Right forelimb (tissue), 1 donor: ENCODE results near the gene GCA.
A peak's percentile ranks its signal among the peaks of the same experiment; 100 is the strongest.

ENCODE experiments used
- DNase-seq: peaks from one replicate; pipeline ENCODE4 v3.0.0-alpha.2; 2018

The GCA gene

GRCh38 chr2:162343824-162344616, at the start of gene GCA:
Gene GCA, plus strand, starts transcription at chr2:162344132. Its CDS starts 117 bp downstream, at chr2:162344249.
- DNase-seq = peak; percentile 94

GRCh38 chr2:162295009-162295408, 48.9 kb upstream of the GCA start:
- no peak for DNase-seq

GRCh38 chr2:162297925-162298552, 45.9 kb upstream of the GCA start:
- DNase-seq = peak; percentile 54

- no peak for DNase-seq
These were observed 45.1 kb upstream of the GCA start for GRCh38 chr2:162298669-162299335.

- no peak for DNase-seq
These were observed 43.7 kb upstream of the GCA start for GRCh38 chr2:162300266-162300665.

GRCh38 chr2:162301151-162301804, 42.7 kb upstream of the GCA start:
- DNase-seq = peak; percentile 53

- no peak for DNase-seq
These were observed 42.1 kb upstream of the GCA start for GRCh38 chr2:162301877-162302276.

- no peak for DNase-seq
These were observed 38.0 kb upstream of the GCA start for GRCh38 chr2:162305901-162306300.

- no peak for DNase-seq
These were observed 35.0 kb upstream of the GCA start for GRCh38 chr2:162308747-162309503.

GRCh38 chr2:162312853-162313252, 31.1 kb upstream of the GCA start:
- no peak for DNase-seq

GRCh38 chr2:162315938-162316337, 28.0 kb upstream of the GCA start:
- DNase-seq = no peak

GRCh38 chr2:162316590-162316989, 27.3 kb upstream of the GCA start:
- no peak for DNase-seq

- DNase-seq = no peak
These were observed 26.7 kb upstream of the GCA start for GRCh38 chr2:162317058-162317742.

- DNase-seq = peak; percentile 51
These were observed 26.0 kb upstream of the GCA start for GRCh38 chr2:162317861-162318327.

- peak; percentile 75 for DNase-seq
These were observed 25.4 kb upstream of the GCA start, which contains the start of gene IFIH1 for GRCh38 chr2:162318328-162319180. Gene IFIH1, minus strand, starts transcription at chr2:162318684. Its CDS starts 377 bp downstream, at chr2:162318307.

GRCh38 chr2:162320864-162321517, 22.9 kb upstream of the GCA start:
- no peak for DNase-seq

- DNase-seq = no peak
These were observed 19.0 kb upstream of the GCA start for GRCh38 chr2:162324953-162325352.

GRCh38 chr2:162327134-162327769, 16.7 kb upstream of the GCA start:
- DNase-seq = no peak

GRCh38 chr2:162327806-162328205, 16.1 kb upstream of the GCA start:
- DNase-seq = no peak
